A673 (cell line): Measurements from ENCODE around the gene TWF2.

Experiments used
- EZH2 ChIP-seq: fragments of 200-600 bp; sonication (generic); IDR thresholded peaks from 2 replicates; pipeline ENCODE4 v1.6.1; 2017; ENCODE audit warnings: borderline replicate concordance, low read depth, mild to moderate bottlenecking, mixed read lengths, antibody characterized with exemption, low read length; ENCODE audit not compliant: poor library complexity, severe bottlenecking
- TF ChIP-seq, protein P1 (sequence below): fragments of 300-800, 200-600 bp; sonication (generic); conservative IDR thresholded peaks from 2 replicates; pipeline ENCODE4 v1.5.1; 2017; ENCODE audit warnings: low read depth, mild to moderate bottlenecking, antibody characterized with exemption, low read length, moderate library complexity, mixed read lengths

GRCh38 chr3:52198643-52199608 lies 40.0 kb downstream of the TWF2 start:
- TF ChIP-seq, protein P1, sequence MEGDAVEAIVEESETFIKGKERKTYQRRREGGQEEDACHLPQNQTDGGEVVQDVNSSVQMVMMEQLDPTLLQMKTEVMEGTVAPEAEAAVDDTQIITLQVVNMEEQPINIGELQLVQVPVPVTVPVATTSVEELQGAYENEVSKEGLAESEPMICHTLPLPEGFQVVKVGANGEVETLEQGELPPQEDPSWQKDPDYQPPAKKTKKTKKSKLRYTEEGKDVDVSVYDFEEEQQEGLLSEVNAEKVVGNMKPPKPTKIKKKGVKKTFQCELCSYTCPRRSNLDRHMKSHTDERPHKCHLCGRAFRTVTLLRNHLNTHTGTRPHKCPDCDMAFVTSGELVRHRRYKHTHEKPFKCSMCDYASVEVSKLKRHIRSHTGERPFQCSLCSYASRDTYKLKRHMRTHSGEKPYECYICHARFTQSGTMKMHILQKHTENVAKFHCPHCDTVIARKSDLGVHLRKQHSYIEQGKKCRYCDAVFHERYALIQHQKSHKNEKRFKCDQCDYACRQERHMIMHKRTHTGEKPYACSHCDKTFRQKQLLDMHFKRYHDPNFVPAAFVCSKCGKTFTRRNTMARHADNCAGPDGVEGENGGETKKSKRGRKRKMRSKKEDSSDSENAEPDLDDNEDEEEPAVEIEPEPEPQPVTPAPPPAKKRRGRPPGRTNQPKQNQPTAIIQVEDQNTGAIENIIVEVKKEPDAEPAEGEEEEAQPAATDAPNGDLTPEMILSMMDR, result no peak
- no peak for TF ChIP-seq EZH2
